Endothelial cell of umbilical vein (primary cell): ENCODE measurements around the gene DDX3X.

Experiments
- EZH2 ChIP-seq: IDR thresholded peaks from 2 replicates; pipeline ENCODE4 v1.6.1; 2012; ENCODE audit warnings: borderline replicate concordance, low read depth, mild to moderate bottlenecking, moderate library complexity, low read length, inconsistent platforms; ENCODE audit not compliant: severe bottlenecking
- POLR2A ChIP-seq: IDR thresholded peaks from 2 replicates; pipeline ENCODE4 v1.6.1; 2012; ENCODE audit warnings: low read depth, mild to moderate bottlenecking, control low read depth, low read length
- TF ChIP-seq, protein P1 (sequence below), 2 donors: IDR thresholded peaks; 1 replicate in 1 of 2; 2 replicates in 1 of 2; pipeline ENCODE4 v1.5.1; 2011; ENCODE audit warnings: low read length in 2 of 2, mild to moderate bottlenecking in 2 of 2, moderate library complexity in 2 of 2, control low read depth in 1 of 2, inconsistent platforms in 1 of 2, low read depth in 1 of 2; ENCODE audit not compliant: insufficient read depth in 1 of 2; ENCODE audit errors: extremely low read depth in 1 of 2
- TF ChIP-seq, protein P2 (sequence below): IDR thresholded peaks from 2 replicates; pipeline ENCODE4 v1.6.1; 2011; ENCODE audit not compliant: insufficient read depth, insufficient read length

DNA sequence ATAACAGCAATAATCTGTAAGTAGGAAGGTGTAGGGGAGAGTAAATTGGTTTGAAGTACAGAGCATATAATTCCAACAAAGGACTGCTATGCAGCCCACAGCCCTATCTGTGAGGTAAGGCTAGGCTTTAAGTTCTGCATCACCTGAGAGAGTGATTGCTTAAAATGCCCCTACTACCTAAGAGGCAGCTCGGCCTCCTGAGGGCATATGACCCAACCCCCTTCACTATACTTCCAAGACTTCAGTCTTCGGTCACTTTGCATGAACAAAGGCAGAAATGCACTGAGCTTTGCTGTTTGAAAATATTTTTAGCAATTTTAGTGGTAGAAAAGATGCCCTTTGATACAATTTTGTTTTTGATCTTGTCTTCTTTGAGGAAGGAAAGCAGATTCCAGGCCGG is 4.9 kb upstream of the DDX3X start:
- TF ChIP-seq POLR2A (no peak), EZH2 (no peak)
- TF ChIP-seq, protein P1, sequence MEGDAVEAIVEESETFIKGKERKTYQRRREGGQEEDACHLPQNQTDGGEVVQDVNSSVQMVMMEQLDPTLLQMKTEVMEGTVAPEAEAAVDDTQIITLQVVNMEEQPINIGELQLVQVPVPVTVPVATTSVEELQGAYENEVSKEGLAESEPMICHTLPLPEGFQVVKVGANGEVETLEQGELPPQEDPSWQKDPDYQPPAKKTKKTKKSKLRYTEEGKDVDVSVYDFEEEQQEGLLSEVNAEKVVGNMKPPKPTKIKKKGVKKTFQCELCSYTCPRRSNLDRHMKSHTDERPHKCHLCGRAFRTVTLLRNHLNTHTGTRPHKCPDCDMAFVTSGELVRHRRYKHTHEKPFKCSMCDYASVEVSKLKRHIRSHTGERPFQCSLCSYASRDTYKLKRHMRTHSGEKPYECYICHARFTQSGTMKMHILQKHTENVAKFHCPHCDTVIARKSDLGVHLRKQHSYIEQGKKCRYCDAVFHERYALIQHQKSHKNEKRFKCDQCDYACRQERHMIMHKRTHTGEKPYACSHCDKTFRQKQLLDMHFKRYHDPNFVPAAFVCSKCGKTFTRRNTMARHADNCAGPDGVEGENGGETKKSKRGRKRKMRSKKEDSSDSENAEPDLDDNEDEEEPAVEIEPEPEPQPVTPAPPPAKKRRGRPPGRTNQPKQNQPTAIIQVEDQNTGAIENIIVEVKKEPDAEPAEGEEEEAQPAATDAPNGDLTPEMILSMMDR (IDR thresholded peaks at IDR 0.05; ENCODE audit: extremely low read depth in 1 of 2, insufficient read depth in 1 of 2, low read depth in 1 of 2, low read length in 2 of 2), result no peak
- TF ChIP-seq, protein P2, sequence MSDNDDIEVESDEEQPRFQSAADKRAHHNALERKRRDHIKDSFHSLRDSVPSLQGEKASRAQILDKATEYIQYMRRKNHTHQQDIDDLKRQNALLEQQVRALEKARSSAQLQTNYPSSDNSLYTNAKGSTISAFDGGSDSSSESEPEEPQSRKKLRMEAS, result no peak
